K562 (cell line): Measurements from ENCODE around the gene SKIDA1. TPM values are rescaled to one million over a fixed set of nuclear protein-coding genes. Genes with fewer than 3 reads are reported as not detected.
A peak's percentile ranks its signal among the peaks of the same experiment; 100 is the strongest.

Experiments used
- CXXC5 ChIP-seq: fragments of 250-450 bp; sonication (Bioruptor Pico); IDR thresholded peaks from 2 replicates; pipeline ENCODE4 v1.8.0; 2022; ENCODE audit warnings: inconsistent platforms, mild to moderate bottlenecking, moderate library complexity
- E2F6 ChIP-seq, 2 experiments: IDR thresholded peaks; 2 replicates each; pipeline ENCODE4 v1.6.1; 2011; ENCODE audit warnings: borderline replicate concordance in 1 of 2, control low read depth in 1 of 2, low read depth in 1 of 2, low read length in 1 of 2, mild to moderate bottlenecking in 1 of 2, mixed read lengths in 1 of 2, moderate library complexity in 1 of 2; ENCODE audit not compliant: insufficient read depth in 1 of 2, insufficient read length in 1 of 2, poor library complexity in 1 of 2, severe bottlenecking in 1 of 2; ENCODE audit errors: extremely low read depth in 1 of 2
- HMGN3 ChIP-seq: IDR thresholded peaks from 2 replicates; pipeline ENCODE4 v1.6.1; 2011; ENCODE audit warnings: borderline replicate concordance, low read depth, mild to moderate bottlenecking, mixed read lengths, low read length; ENCODE audit not compliant: insufficient read length; ENCODE audit errors: extremely low read depth
- HNRNPLL ChIP-seq: fragments of 200-400 bp; formaldehyde crosslinking; IDR thresholded peaks from 2 replicates; pipeline ENCODE4 v1.6.1; 2017; ENCODE audit warnings: low read length, low read depth, mild to moderate bottlenecking; ENCODE audit not compliant: poor library complexity, severe bottlenecking
- MTA3 ChIP-seq: fragments of 450-650 bp; formaldehyde crosslinking; IDR thresholded peaks from 2 replicates; pipeline ENCODE4 v1.6.1; 2017; ENCODE audit warnings: mild to moderate bottlenecking, borderline replicate concordance
- TGIF2 ChIP-seq: sonication (generic); formaldehyde crosslinking; IDR thresholded peaks from 2 replicates; pipeline ENCODE4 v1.8.1; 2022; ENCODE audit warnings: mild to moderate bottlenecking, missing genetic modification reagents, moderate library complexity
- TSC22D4 ChIP-seq: fragments of 450-650 bp; IDR thresholded peaks from 2 replicates; pipeline ENCODE4 v1.6.1; 2016; ENCODE audit warnings: missing genetic modification characterization, missing biosample characterization, control low read depth
- ZBTB40 ChIP-seq, 2 experiments: fragments of 450-650 bp in 1 of 2; sonication (generic) in 1 of 2; formaldehyde crosslinking in 1 of 2; IDR thresholded peaks; 2 replicates each; pipeline versions ENCODE4 v1.7.1 to v1.9.0; 2016 to 2022; ENCODE audit warnings: inconsistent platforms in 1 of 2, mild to moderate bottlenecking in 1 of 2, missing genetic modification reagents in 1 of 2
- polyA plus RNA-seq, 8 experiments: library from polyadenylated mRNA; depleted of rRNA in 4 of 8; stranded (reverse) in 5 of 8; unstranded in 3 of 8; fragments of >200 nt; fragmentation: Nextera tagmentation in 2 of 8; fragmentation: Illumina TruSeq in 1 of 8; extraction: Ambion mirVana in 2 of 8; extraction: Trizol in 1 of 8; gene quantifications; 2 replicates each; pipeline versions ENCODE4 v1.2.1 to v1.2.3, GENCODE V29; 2011 to 2014; ENCODE audit warnings: inconsistent platforms in 1 of 8, missing spikeins in 1 of 8
- total RNA-seq, 7 experiments: library from RNA; depleted of rRNA in 6 of 7; stranded (reverse); fragments of >200 nt in 6 of 7; fragmentation: Illumina TruSeq in 2 of 7; extraction: Trizol in 2 of 7; gene quantifications; 2 replicates each; pipeline versions ENCODE4 v1.2.1 to v1.2.3, GENCODE V29; 2011 to 2021; ENCODE audit warnings: low replicate concordance in 1 of 7
- TF ChIP-seq, protein P1 (sequence below): fragments of 250-450 bp; sonication (Bioruptor Pico); IDR thresholded peaks from 2 replicates; pipeline ENCODE4 v1.4.0; 2020; ENCODE audit warnings: mild to moderate bottlenecking, moderate library complexity
- TF ChIP-seq, protein P2 (sequence below): sonication (generic); formaldehyde crosslinking; IDR thresholded peaks from 2 replicates; pipeline ENCODE4 v1.9.0; 2022; ENCODE audit warnings: mild to moderate bottlenecking, missing genetic modification reagents

The SKIDA1 gene
- total and polyA plus RNA-seq, 9 of the 15 experiments (the other 6 are each of a cell fraction or from before 2014, with no cell fraction given): 0.05 to 1.1 (median 0.42) TPM

- TF ChIP-seq E2F6 (IDR thresholded peaks at IDR 0.05; ENCODE audit: borderline replicate concordance in 1 of 2, extremely low read depth in 1 of 2, insufficient read depth in 1 of 2, insufficient read length in 1 of 2, low read depth in 1 of 2, low read length in 1 of 2, poor library complexity in 1 of 2, severe bottlenecking in 1 of 2) (peak in 1 of 2 experiments; percentile 67), HNRNPLL (peak; percentile 32), CXXC5 (CRISPR knock-in tag) (peak; percentile 77), TGIF2 (CRISPR knock-in tag) (no peak), ZBTB40 (IDR thresholded peaks at IDR 0.05) (0 out of 2 replicates have a peak, but pooled peaks have one; percentile 32), ZBTB40 (CRISPR knock-in tag; IDR thresholded peaks at IDR 0.05) (no peak), HMGN3 (peak; percentile 41), TSC22D4 (no peak), MTA3 (0 out of 2 replicates have a peak, but pooled peaks have one; percentile 63)
- TF ChIP-seq, protein P1, sequence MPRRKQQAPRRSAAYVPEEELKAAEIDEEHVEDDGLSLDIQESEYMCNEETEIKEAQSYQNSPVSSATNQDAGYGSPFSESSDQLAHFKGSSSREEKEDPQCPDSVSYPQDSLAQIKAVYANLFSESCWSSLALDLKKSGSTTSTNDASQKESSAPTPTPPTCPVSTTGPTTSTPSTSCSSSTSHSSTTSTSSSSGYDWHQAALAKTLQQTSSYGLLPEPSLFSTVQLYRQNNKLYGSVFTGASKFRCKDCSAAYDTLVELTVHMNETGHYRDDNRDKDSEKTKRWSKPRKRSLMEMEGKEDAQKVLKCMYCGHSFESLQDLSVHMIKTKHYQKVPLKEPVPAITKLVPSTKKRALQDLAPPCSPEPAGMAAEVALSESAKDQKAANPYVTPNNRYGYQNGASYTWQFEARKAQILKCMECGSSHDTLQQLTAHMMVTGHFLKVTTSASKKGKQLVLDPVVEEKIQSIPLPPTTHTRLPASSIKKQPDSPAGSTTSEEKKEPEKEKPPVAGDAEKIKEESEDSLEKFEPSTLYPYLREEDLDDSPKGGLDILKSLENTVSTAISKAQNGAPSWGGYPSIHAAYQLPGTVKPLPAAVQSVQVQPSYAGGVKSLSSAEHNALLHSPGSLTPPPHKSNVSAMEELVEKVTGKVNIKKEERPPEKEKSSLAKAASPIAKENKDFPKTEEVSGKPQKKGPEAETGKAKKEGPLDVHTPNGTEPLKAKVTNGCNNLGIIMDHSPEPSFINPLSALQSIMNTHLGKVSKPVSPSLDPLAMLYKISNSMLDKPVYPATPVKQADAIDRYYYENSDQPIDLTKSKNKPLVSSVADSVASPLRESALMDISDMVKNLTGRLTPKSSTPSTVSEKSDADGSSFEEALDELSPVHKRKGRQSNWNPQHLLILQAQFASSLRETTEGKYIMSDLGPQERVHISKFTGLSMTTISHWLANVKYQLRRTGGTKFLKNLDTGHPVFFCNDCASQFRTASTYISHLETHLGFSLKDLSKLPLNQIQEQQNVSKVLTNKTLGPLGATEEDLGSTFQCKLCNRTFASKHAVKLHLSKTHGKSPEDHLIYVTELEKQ (CRISPR knock-in tag): no peak
- TF ChIP-seq, protein P2, sequence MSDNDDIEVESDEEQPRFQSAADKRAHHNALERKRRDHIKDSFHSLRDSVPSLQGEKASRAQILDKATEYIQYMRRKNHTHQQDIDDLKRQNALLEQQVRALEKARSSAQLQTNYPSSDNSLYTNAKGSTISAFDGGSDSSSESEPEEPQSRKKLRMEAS (CRISPR knock-in tag): peak; percentile 27
These were observed 8.1 kb downstream of the SKIDA1 start (continued) for GRCh38 chr10:21517134-21518031.
